GM21737 (cell line): ENCODE data around the gene AGFG2.

Source experiments
- ATAC-seq: cut with Tn5 transposase; IDR thresholded peaks from one replicate; pipeline ENCODE4 v1.9.1; 2021; ENCODE audit warnings: mild to moderate bottlenecking, moderate library complexity; ENCODE audit not compliant: unreplicated experiment

AGFG2 gene

GRCh38 chr7:100570954-100571828, 32.2 kb downstream of the AGFG2 start:
- no peak for ATAC-seq

- no peak for ATAC-seq
Measured at GRCh38 chr7:100571829-100572116, 32.8 kb downstream of the AGFG2 start.

- ATAC-seq, result no peak
Measured at GRCh38 chr7:100572281-100572948, 33.4 kb downstream of the AGFG2 start.

- no peak for ATAC-seq
Measured at GRCh38 chr7:100572949-100573675, 34.1 kb downstream of the AGFG2 start.

- ATAC-seq, result no peak
Measured at GRCh38 chr7:100573691-100574361, 34.8 kb downstream of the AGFG2 start, which contains the start of gene SAP25. TSS of gene SAP25 (minus strand) at chr7:100573900. CDS start at chr7:100573742, 158 bp downstream.

GRCh38 chr7:100574362-100575205, 35.6 kb downstream of the AGFG2 start:
- ATAC-seq, result no peak

- ATAC-seq, result no peak
Measured at GRCh38 chr7:100575206-100575631, 36.2 kb downstream of the AGFG2 start.

GRCh38 chr7:100575746-100576383, 36.9 kb downstream of the AGFG2 start:
- no peak for ATAC-seq

- ATAC-seq, result no peak
Measured at GRCh38 chr7:100576384-100576993, 37.5 kb downstream of the AGFG2 start.

GRCh38 chr7:100577103-100577502, 38.1 kb downstream of the AGFG2 start:
- no peak for ATAC-seq

GRCh38 chr7:100577507-100577906, 38.5 kb downstream of the AGFG2 start:
- no peak for ATAC-seq

GRCh38 chr7:100578246-100579183, 39.5 kb downstream of the AGFG2 start:
- ATAC-seq, result no peak

- no peak for ATAC-seq
Measured at GRCh38 chr7:100580466-100581283, 41.7 kb downstream of the AGFG2 start.

GRCh38 chr7:100582041-100582579, 43.1 kb downstream of the AGFG2 start:
- ATAC-seq, result no peak

GRCh38 chr7:100582650-100583049, 43.6 kb downstream of the AGFG2 start:
- ATAC-seq, result no peak

- no peak for ATAC-seq
Measured at GRCh38 chr7:100583132-100584053, 44.4 kb downstream of the AGFG2 start.
